PC-3 (cell line): ENCODE results near the gene SLC22A4.

ENCODE experiments used
- EZH2 ChIP-seq: fragments of 300-600 bp; sonication (generic); IDR thresholded peaks from one replicate; pipeline ENCODE4 v1.6.1; 2017; ENCODE audit warnings: antibody characterized with exemption, mild to moderate bottlenecking, low read length; ENCODE audit not compliant: unreplicated experiment
- EZH2phosphoT487 ChIP-seq: fragments of 300-600 bp; sonication (generic); IDR thresholded peaks from 2 replicates; pipeline ENCODE4 v1.6.1; 2018; ENCODE audit warnings: mild to moderate bottlenecking, antibody characterized with exemption, low read length, borderline replicate concordance
- TF ChIP-seq, protein P1 (sequence below): fragments of 300-600 bp; sonication (generic); conservative IDR thresholded peaks from 2 replicates; pipeline ENCODE4 v1.5.1; 2017; ENCODE audit warnings: antibody characterized with exemption, low read depth, mild to moderate bottlenecking, low read length

DNA sequence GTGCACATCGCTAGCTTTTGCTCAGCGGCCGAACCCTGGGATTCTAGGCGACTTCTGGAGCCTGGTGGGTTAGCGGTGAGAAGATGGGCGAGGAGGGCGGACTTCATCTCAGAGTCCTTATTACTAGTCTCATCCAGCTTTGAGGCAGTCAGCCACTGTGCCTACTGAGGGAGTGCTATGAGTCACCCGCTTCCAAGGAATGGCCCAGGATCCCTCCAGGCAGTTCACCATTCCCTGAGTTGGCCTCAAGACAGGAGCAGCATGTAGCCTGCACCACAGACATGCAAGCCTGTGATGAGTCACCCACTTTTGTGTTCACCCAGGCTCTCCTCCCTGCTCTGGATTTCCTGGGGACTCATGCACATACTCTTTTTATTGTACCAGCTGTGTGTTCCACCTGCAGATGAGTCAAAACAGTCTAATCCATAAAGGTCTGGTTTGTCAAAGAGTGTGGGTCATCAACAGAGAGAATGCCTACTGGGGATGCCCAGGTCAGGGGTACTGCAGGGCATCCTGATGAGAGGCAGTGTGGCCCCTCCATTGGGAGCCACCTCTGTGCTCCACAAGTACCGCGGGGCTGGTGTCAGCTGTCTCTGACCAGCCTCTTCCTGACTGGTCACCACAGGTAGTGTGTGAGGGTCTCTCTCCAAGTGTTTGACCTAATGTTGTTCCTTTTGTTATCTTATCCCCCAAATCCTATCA lies 95.5 kb downstream of the SLC22A4 start:
- TF ChIP-seq, protein P1, sequence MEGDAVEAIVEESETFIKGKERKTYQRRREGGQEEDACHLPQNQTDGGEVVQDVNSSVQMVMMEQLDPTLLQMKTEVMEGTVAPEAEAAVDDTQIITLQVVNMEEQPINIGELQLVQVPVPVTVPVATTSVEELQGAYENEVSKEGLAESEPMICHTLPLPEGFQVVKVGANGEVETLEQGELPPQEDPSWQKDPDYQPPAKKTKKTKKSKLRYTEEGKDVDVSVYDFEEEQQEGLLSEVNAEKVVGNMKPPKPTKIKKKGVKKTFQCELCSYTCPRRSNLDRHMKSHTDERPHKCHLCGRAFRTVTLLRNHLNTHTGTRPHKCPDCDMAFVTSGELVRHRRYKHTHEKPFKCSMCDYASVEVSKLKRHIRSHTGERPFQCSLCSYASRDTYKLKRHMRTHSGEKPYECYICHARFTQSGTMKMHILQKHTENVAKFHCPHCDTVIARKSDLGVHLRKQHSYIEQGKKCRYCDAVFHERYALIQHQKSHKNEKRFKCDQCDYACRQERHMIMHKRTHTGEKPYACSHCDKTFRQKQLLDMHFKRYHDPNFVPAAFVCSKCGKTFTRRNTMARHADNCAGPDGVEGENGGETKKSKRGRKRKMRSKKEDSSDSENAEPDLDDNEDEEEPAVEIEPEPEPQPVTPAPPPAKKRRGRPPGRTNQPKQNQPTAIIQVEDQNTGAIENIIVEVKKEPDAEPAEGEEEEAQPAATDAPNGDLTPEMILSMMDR, result no peak
- no peak for TF ChIP-seq EZH2
- no peak for TF ChIP-seq EZH2phosphoT487
